PC-9 (cell line): ENCODE results near the gene UVRAG. TPM values are rescaled to one million over a fixed set of nuclear protein-coding genes. Genes with fewer than 3 reads are reported as not detected.

Experiments used
- BruUV-seq: library from RNA; stranded (reverse); fragments of 400-500 nt; replicated peaks from 2 replicates; lab custom pipeline; 2021; lab: Mats Ljungman, UMichigan
- CTCF ChIA-PET: fragments of 300-600 bp; sonication (Branson Sonifier 250); formaldehyde crosslinking; loops from one replicate; lab custom pipeline; 2022; ENCODE audit warnings: antibody characterized with exemption; lab: Charles Lee
- POLR2A ChIA-PET: fragments of 300-600 bp; sonication (Branson Sonifier 250); formaldehyde crosslinking; loops from one replicate; lab custom pipeline; 2022; ENCODE audit warnings: antibody characterized with exemption; ENCODE audit not compliant: unreplicated experiment; lab: Charles Lee
- DNase-seq, 2 experiments: peaks; one replicate each; pipeline versions ENCODE4 v3.0.0 to v3.0.0-alpha.2; 2015 to 2022; ENCODE audit warnings: mixed read lengths in 1 of 2
- H2AFZ ChIP-seq: fragments of 200-600 bp; sonication (generic); 2 replicates; pipeline ENCODE4 v1.8.1; 2017; ENCODE audit warnings: antibody characterized with exemption
- H3F3A ChIP-seq: fragments of 200-600 bp; sonication (generic); 2 replicates; pipeline ENCODE4 v1.8.1; 2017; ENCODE audit warnings: antibody characterized with exemption, mild to moderate bottlenecking, low read depth; ENCODE audit not compliant: insufficient read depth
- H3K27ac ChIP-seq: fragments of 200-600 bp; sonication (generic); 2 replicates; pipeline ENCODE4 v1.6.1; 2016; ENCODE audit warnings: mixed run types
- H3K27me3 ChIP-seq: fragments of 200-600 bp; sonication (generic); 2 replicates; pipeline ENCODE4 v1.6.1; 2016; ENCODE audit warnings: low read depth, mixed run types; ENCODE audit not compliant: insufficient read depth
- H3K36me3 ChIP-seq: fragments of 200-600 bp; sonication (generic); 2 replicates; pipeline ENCODE4 v1.6.1; 2016; ENCODE audit warnings: low read depth, mixed run types
- H3K4me1 ChIP-seq: fragments of 200-600 bp; sonication (generic); replicated peaks from 2 replicates; pipeline ENCODE4 v1.6.1; 2016; ENCODE audit warnings: mixed run types; ENCODE audit not compliant: insufficient read depth
- H3K4me2 ChIP-seq: fragments of 200-600 bp; sonication (generic); 2 replicates; pipeline ENCODE4 v1.6.1; 2017; ENCODE audit warnings: mixed run types
- H3K4me3 ChIP-seq: fragments of 200-600 bp; sonication (generic); 2 replicates; pipeline ENCODE4 v1.6.1; 2016; ENCODE audit warnings: mixed run types
- H3K79me2 ChIP-seq: fragments of 200-600 bp; sonication (generic); 2 replicates; pipeline ENCODE4 v1.6.1; 2017; ENCODE audit warnings: low read depth, mixed run types
- H3K9me2 ChIP-seq: fragments of 200-600 bp; sonication (generic); 2 replicates; pipeline ENCODE4 v1.8.1; 2017; ENCODE audit warnings: mild to moderate bottlenecking; ENCODE audit not compliant: insufficient read depth
- H3K9me3 ChIP-seq: fragments of 200-600 bp; sonication (generic); 2 replicates; pipeline ENCODE4 v1.8.1; 2016; ENCODE audit warnings: low read depth; ENCODE audit not compliant: insufficient read depth
- H4K20me1 ChIP-seq: fragments of 200-600 bp; sonication (generic); 2 replicates; pipeline ENCODE4 v1.8.1; 2017; ENCODE audit not compliant: insufficient read depth
- EZH2 ChIP-seq: fragments of 200-600 bp; sonication (generic); IDR thresholded peaks from 2 replicates; pipeline ENCODE4 v1.8.0; 2017; ENCODE audit warnings: antibody characterized with exemption, low read depth
- intact Hi-C: fragments of 100-400 bp; cut with micrococcal nuclease; formaldehyde crosslinking; loops from one replicate; pipeline ENCODE4 v1.10.0; 2022; ENCODE audit not compliant: unreplicated experiment
- total RNA-seq: library from RNA; stranded (reverse); gene quantifications from 2 replicates; pipeline ENCODE4 v1.2.3, GENCODE V29; 2021
- TF ChIP-seq, protein P1 (sequence below): fragments of 200-600 bp; sonication (generic); conservative IDR thresholded peaks from 2 replicates; pipeline ENCODE4 v1.6.1; 2017; ENCODE audit warnings: mixed run types, antibody characterized with exemption, mild to moderate bottlenecking, moderate library complexity

Gene UVRAG
- total RNA-seq, 1 experiment from 2014 or later = 20.4 TPM

GRCh38 chr11:76088511-76088910, 273.5 kb downstream of the UVRAG start:
- intact Hi-C loops = no loop called here
- no peaks in the 10 kb centered on the region for H3K27me3 ChIP-seq
- H3K4me3 ChIP-seq = no peak overlapping the region
- peaks cover 12% of the 10 kb centered on the region for H3K4me1 ChIP-seq
- H3K9me2 ChIP-seq = no peaks in the 10 kb centered on the region
- ChIA-PET CTCF (no interaction called here), POLR2A (no interaction called here)
- no peak for TF ChIP-seq EZH2
- TF ChIP-seq, protein P1, sequence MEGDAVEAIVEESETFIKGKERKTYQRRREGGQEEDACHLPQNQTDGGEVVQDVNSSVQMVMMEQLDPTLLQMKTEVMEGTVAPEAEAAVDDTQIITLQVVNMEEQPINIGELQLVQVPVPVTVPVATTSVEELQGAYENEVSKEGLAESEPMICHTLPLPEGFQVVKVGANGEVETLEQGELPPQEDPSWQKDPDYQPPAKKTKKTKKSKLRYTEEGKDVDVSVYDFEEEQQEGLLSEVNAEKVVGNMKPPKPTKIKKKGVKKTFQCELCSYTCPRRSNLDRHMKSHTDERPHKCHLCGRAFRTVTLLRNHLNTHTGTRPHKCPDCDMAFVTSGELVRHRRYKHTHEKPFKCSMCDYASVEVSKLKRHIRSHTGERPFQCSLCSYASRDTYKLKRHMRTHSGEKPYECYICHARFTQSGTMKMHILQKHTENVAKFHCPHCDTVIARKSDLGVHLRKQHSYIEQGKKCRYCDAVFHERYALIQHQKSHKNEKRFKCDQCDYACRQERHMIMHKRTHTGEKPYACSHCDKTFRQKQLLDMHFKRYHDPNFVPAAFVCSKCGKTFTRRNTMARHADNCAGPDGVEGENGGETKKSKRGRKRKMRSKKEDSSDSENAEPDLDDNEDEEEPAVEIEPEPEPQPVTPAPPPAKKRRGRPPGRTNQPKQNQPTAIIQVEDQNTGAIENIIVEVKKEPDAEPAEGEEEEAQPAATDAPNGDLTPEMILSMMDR = no peak
- H3K36me3 ChIP-seq = no peaks in the 10 kb centered on the region
- no peak overlapping the region for H2AFZ ChIP-seq
- peaks cover 5% of the 10 kb centered on the region; the same call in 1 of the 2 replicates for H3F3A ChIP-seq
- H3K9me3 ChIP-seq = peaks cover 5% of the 10 kb centered on the region; the same call in 1 of the 2 replicates
- H3K79me2 ChIP-seq = no peaks in the 10 kb centered on the region
- H4K20me1 ChIP-seq = no peaks in the 10 kb centered on the region
- H3K27ac ChIP-seq = no peak overlapping the region
- no peak for DNase-seq
- H3K4me2 ChIP-seq = no peak overlapping the region
- BruUV-seq = no TSS peak

DNA sequence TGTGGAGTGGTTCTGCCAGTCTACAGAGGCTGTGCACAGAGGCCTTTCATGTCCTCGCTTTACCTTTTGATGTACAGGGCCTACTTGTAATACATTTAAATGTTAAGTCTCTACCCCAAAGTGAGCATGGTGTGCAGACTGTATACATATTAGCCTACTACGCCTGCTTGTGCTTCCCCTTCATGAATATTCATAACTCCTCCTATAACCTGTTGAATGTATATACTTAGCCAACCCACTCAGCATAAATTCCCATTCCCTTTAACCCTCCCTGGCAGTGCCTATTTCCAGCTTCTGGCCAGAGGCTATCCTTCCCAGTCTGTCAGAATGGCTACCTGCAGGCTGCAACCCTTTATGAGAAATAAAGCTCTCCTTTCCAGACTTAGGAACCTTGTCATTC, 275.2 kb downstream of the UVRAG start:
- no peak for DNase-seq
- H3K36me3 ChIP-seq = no peaks in the 10 kb centered on the region
- no peaks in the 10 kb centered on the region for H3K79me2 ChIP-seq
- TF ChIP-seq, protein P1 = no peak
- TF ChIP-seq EZH2 = no peak
- POLR2A ChIA-PET = no interaction called here
- H3F3A ChIP-seq = no peaks in the 10 kb centered on the region
- no peaks in the 10 kb centered on the region for H3K4me1 ChIP-seq
- no TSS peak for BruUV-seq
- no peak overlapping the region for H2AFZ ChIP-seq
- H3K4me2 ChIP-seq = no peak overlapping the region
- CTCF ChIA-PET = no interaction called here
- no peaks in the 10 kb centered on the region for H3K27me3 ChIP-seq
- H3K9me2 ChIP-seq = no peaks in the 10 kb centered on the region
- H3K9me3 ChIP-seq = peaks cover 5% of the 10 kb centered on the region; the same call in 1 of the 2 replicates
- no peak overlapping the region for H3K4me3 ChIP-seq
- no peaks in the 10 kb centered on the region for H4K20me1 ChIP-seq
- no peak overlapping the region for H3K27ac ChIP-seq
- intact Hi-C loops = no loop called here

GRCh38 chr11:76090821-76091220, 275.8 kb downstream of the UVRAG start:
- Histone ChIP-seq H3K36me3 (no peaks in the 10 kb centered on the region), H3K27ac (no peak overlapping the region), H3K4me2 (no peak overlapping the region), H4K20me1 (no peaks in the 10 kb centered on the region), H3K9me2 (no peaks in the 10 kb centered on the region), H3K27me3 (no peaks in the 10 kb centered on the region), H3K4me3 (no peak overlapping the region), H2AFZ (no peak overlapping the region), H3K9me3 (peaks cover 5% of the 10 kb centered on the region; the same call in 1 of the 2 replicates), H3K4me1 (peaks cover 3% of the 10 kb centered on the region), H3K79me2 (no peaks in the 10 kb centered on the region), H3F3A (no peaks in the 10 kb centered on the region)
- no TSS peak for BruUV-seq
- ChIA-PET POLR2A (no interaction called here), CTCF (no interaction called here)
- intact Hi-C loops = no loop called here
- no peak for TF ChIP-seq EZH2
- TF ChIP-seq, protein P1 = no peak
- DNase-seq = no peak
